HUES6 (cell line): ENCODE data around the gene SLAMF7.
"Not testable (repeated sequence)": the region's sequence is repeated elsewhere in the genome, so short reads cannot be mapped to it uniquely, and the experiment has no call there.

Source experiments
- H3K27ac ChIP-seq: 2 replicates; pipeline ENCODE4 v1.7.0; 2013; ENCODE audit warnings: low read depth, mild to moderate bottlenecking, low read length, inconsistent platforms
- H3K27me3 ChIP-seq: 2 replicates; pipeline ENCODE4 v1.6.1; 2013; ENCODE audit warnings: low read length; ENCODE audit not compliant: control insufficient read depth, insufficient read depth
- H3K36me3 ChIP-seq: 2 replicates; pipeline ENCODE4 v1.6.1; 2013; ENCODE audit warnings: low read length; ENCODE audit not compliant: control insufficient read depth, insufficient read depth
- H3K4me1 ChIP-seq: 2 replicates; pipeline ENCODE4 v1.6.1; 2013; ENCODE audit warnings: low read length; ENCODE audit not compliant: control insufficient read depth, insufficient read depth
- H3K4me3 ChIP-seq: 2 replicates; pipeline ENCODE4 v1.5.1; 2013; ENCODE audit warnings: low read depth, low read length
- H3K9ac ChIP-seq: one replicate; pipeline ENCODE4 v1.6.1; 2013; ENCODE audit warnings: mild to moderate bottlenecking, low read length
- H3K9me3 ChIP-seq: 2 replicates; pipeline ENCODE4 v1.6.1; 2013; ENCODE audit warnings: low read depth, low read length; ENCODE audit not compliant: control insufficient read depth, insufficient read depth

SLAMF7 gene

GRCh38 chr1:160709715-160710114 is 29.3 kb upstream of the SLAMF7 start:
- Histone ChIP-seq H3K27me3 (no peaks in the 10 kb centered on the region), H3K9ac (no peak overlapping the region), H3K27ac (no peak overlapping the region), H3K36me3 (no peaks in the 10 kb centered on the region), H3K4me3 (no peak overlapping the region), H3K9me3 (no peaks in the 10 kb centered on the region), H3K4me1 (no peaks in the 10 kb centered on the region)

GRCh38 chr1:160710517-160711252 is 28.4 kb upstream of the SLAMF7 start:
- no peak overlapping the region for H3K27ac ChIP-seq
- H3K9ac ChIP-seq = no peak overlapping the region
- no peak overlapping the region for H3K4me3 ChIP-seq

GRCh38 chr1:160711276-160711601 is 27.8 kb upstream of the SLAMF7 start:
- no peaks in the 10 kb centered on the region for H3K9me3 ChIP-seq
- no peak overlapping the region for H3K4me3 ChIP-seq
- no peaks in the 10 kb centered on the region for H3K36me3 ChIP-seq
- H3K9ac ChIP-seq = no peak overlapping the region
- H3K27me3 ChIP-seq = no peaks in the 10 kb centered on the region
- H3K4me1 ChIP-seq = no peaks in the 10 kb centered on the region
- no peak overlapping the region for H3K27ac ChIP-seq

More at GRCh38 chr1:160710517-160711252, 28.4 kb upstream of the SLAMF7 start:
- Histone ChIP-seq H3K4me1 (no peaks in the 10 kb centered on the region), H3K9me3 (no peaks in the 10 kb centered on the region), H3K27me3 (no peaks in the 10 kb centered on the region), H3K36me3 (no peaks in the 10 kb centered on the region)

- H3K27me3 ChIP-seq = no peaks in the 10 kb centered on the region
- H3K9ac ChIP-seq = no peak within 1 kb of the TSS
- no peaks in the 10 kb centered on the region for H3K9me3 ChIP-seq
- no peaks in the 10 kb centered on the region for H3K4me1 ChIP-seq
- no peak within 1 kb of the TSS for H3K27ac ChIP-seq
- no peak within 1 kb of the TSS for H3K4me3 ChIP-seq
- H3K36me3 ChIP-seq = no peaks in the 10 kb centered on the region
Measured at GRCh38 chr1:160711602-160712311, 27.3 kb upstream of the SLAMF7 start, which contains the start of gene CD48. Gene CD48 (minus strand): TSS chr1:160711822. CDS start chr1:160711763, 59 bp downstream.

GRCh38 chr1:160712525-160713080 is 26.4 kb upstream of the SLAMF7 start:
- H3K36me3 ChIP-seq, H3K4me3 ChIP-seq, H3K4me1 ChIP-seq, H3K9me3 ChIP-seq, H3K9ac ChIP-seq, H3K27ac ChIP-seq, H3K27me3 ChIP-seq: not testable (repeated sequence)

- Histone ChIP-seq H3K27ac (no peak overlapping the region), H3K36me3 (no peaks in the 10 kb centered on the region), H3K27me3 (no peaks in the 10 kb centered on the region), H3K4me3 (no peak overlapping the region), H3K9ac (no peak overlapping the region), H3K9me3 (no peaks in the 10 kb centered on the region), H3K4me1 (no peaks in the 10 kb centered on the region)
Measured at GRCh38 chr1:160713161-160713560, 25.9 kb upstream of the SLAMF7 start.

- not testable (repeated sequence) for H3K27ac ChIP-seq, H3K36me3 ChIP-seq, H3K4me3 ChIP-seq, H3K9ac ChIP-seq, H3K9me3 ChIP-seq, H3K4me1 ChIP-seq, H3K27me3 ChIP-seq
Measured at GRCh38 chr1:160714034-160714648, 24.9 kb upstream of the SLAMF7 start.

- H3K27ac ChIP-seq = no peak overlapping the region
- peaks cover 4% of the 10 kb centered on the region for H3K9me3 ChIP-seq
- H3K27me3 ChIP-seq = no peaks in the 10 kb centered on the region
- no peak overlapping the region for H3K4me3 ChIP-seq
- no peak overlapping the region for H3K9ac ChIP-seq
- H3K4me1 ChIP-seq = no peaks in the 10 kb centered on the region
- H3K36me3 ChIP-seq = no peaks in the 10 kb centered on the region
Measured at GRCh38 chr1:160716013-160716412, 23.0 kb upstream of the SLAMF7 start.

GRCh38 chr1:160717306-160717705 is 21.7 kb upstream of the SLAMF7 start:
- Histone ChIP-seq H3K27me3 (no peaks in the 10 kb centered on the region), H3K4me1 (no peaks in the 10 kb centered on the region), H3K9ac (no peak overlapping the region)

GRCh38 chr1:160718210-160718609 is 20.8 kb upstream of the SLAMF7 start:
- H3K27me3 ChIP-seq = no peaks in the 10 kb centered on the region
- H3K27ac ChIP-seq = no peak overlapping the region
- no peak overlapping the region for H3K4me3 ChIP-seq
- no peaks in the 10 kb centered on the region for H3K4me1 ChIP-seq
- peaks cover 4% of the 10 kb centered on the region for H3K9me3 ChIP-seq
- no peaks in the 10 kb centered on the region for H3K36me3 ChIP-seq
- H3K9ac ChIP-seq = no peak overlapping the region

More at GRCh38 chr1:160717306-160717705, 21.7 kb upstream of the SLAMF7 start:
- no peak overlapping the region for H3K27ac ChIP-seq
- peaks cover 4% of the 10 kb centered on the region for H3K9me3 ChIP-seq
- no peaks in the 10 kb centered on the region for H3K36me3 ChIP-seq
- no peak overlapping the region for H3K4me3 ChIP-seq
